SKM-1 (cell line): ENCODE measurements around the gene CAB39.

Source experiments
- DNase-seq: peaks from one replicate; lab custom pipeline; 2025; ENCODE audit not compliant: unreplicated experiment; lab: John Stamatoyannopoulos, UW

Gene CAB39

GRCh38 chr2:230712443-230713330 is at the start of gene CAB39:
Gene CAB39 (plus strand): TSS chr2:230712842. CDS start chr2:230760002, 47,160 bp downstream.
- peak; percentile 99 for DNase-seq

GRCh38 chr2:230664128-230664527 is 48.5 kb upstream of the CAB39 start:
- DNase-seq, result no peak

DNA sequence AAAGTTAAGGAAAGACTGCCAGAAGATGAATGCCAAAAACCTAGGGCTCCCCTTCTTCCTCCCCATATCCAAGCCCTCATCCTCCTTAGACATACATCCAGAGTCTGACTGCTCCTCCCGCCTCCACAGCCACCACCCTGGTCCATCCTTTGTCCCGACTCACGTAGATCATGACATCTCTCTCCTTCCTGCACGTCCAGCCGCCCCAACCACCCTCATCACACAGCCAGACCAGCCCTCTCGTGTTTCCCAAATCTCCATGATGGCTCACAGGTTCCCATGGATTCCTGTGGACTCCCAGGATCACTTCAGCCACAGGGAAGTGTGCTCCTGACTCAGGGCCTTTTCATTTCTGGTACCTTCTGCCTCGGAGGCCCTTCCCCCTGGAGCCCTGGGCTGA is 47.8 kb upstream of the CAB39 start:
- no peak for DNase-seq

- no peak for DNase-seq
Measured at GRCh38 chr2:230665263-230665691, 47.4 kb upstream of the CAB39 start.

- no peak for DNase-seq
Measured at GRCh38 chr2:230666446-230666845, 46.2 kb upstream of the CAB39 start.

GRCh38 chr2:230666885-230667712 is 45.5 kb upstream of the CAB39 start:
- DNase-seq, result peak; percentile 82

DNA sequence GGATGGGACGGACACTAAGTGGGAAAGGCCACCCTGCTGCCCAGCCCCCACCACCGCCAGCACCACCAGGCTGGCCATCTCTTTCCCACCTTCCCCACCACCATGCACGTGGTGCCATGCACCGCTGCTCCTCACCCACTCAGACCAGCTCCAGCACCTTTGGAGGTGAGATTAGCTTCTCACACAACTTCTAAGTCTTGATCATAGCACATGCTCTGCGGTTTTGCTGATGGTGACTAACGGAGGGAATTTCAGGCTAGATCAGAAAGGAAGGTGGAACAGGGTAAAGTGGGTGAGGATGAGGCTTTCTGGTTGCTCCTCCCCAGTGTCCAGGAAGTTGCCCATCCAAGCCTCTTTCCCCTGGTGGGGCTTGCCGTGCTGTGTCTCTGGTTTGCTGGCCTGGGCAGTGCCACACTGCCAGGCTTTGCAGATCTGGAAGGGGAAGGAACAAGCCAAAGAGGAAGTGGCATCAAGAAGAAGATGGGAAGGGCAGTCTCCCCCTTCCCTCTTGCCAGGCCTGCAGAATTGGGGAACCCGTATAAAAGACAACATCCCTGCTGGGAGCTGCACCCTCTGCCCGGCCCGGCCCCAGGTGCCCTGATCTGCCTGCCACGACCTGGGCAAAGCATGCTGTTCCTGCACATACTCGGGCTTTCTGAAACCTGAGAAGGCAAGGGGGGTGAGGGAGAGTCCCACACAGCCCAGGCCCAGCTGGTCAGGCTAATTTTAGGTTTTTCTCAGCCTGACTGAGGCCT is 44.3 kb upstream of the CAB39 start:
- DNase-seq, result peak; percentile 36

DNA sequence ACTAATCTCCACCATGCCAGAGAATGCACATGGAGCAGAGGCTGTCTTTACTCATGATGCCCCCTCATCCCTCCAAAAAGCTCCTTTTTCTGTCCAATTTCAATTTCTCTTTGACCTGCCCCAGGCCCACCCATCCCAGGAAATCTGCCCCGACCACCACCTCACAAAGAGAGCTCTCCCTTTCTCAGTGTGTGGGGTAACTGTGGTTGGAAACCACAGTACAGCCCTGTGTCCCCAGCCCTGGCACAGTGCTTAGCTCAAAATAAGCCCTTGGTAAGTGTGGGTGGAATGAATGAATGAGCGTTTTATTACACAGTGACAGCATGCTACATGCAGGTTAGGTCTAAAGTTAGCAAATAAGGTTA is 43.7 kb upstream of the CAB39 start:
- no peak for DNase-seq

- no peak for DNase-seq
Measured at GRCh38 chr2:230669386-230669950, 43.2 kb upstream of the CAB39 start.

DNA sequence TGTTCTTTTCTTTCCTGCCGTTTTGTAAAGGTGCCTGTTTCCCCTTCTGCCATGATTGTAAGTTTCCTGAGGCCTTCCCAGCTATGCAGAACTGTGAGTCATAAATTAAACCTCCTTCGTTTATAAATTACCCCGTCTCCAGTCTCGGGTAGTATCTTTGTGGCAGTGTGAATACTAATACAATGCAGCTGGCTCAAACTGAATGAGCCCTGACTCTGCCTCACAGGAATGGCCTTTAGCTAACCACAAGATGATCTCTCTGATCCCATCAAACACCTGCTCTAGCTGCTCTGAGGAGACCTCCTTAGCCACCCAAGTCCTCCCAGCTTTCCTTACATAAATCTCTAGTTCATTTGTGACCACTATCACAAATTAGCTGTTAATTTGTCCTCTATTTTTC is 41.5 kb upstream of the CAB39 start:
- no peak for DNase-seq

GRCh38 chr2:230672836-230673235 is 39.8 kb upstream of the CAB39 start:
- no peak for DNase-seq

DNA sequence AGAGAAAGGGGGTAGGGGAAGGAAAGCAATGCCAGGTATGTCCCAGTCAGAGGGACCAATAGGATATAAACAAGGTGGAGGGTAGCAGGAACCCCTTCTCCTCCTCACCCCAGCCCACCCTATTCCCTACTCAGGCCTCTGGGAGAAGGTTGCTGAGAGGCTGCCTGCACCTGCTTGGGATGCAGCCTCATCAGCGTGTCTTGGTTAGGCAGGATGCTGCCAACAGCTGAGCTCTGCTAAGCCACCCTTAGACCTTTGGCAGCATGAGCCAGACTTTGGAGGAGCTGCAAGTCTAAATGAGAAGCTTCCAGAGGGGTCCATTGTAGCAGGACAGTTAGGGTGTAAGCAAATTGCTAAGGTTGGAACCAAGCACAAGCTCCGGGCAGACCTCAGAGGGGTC is 38.2 kb upstream of the CAB39 start:
- DNase-seq, result no peak

GRCh38 chr2:230674966-230675672 is 37.5 kb upstream of the CAB39 start:
- no peak for DNase-seq

DNA sequence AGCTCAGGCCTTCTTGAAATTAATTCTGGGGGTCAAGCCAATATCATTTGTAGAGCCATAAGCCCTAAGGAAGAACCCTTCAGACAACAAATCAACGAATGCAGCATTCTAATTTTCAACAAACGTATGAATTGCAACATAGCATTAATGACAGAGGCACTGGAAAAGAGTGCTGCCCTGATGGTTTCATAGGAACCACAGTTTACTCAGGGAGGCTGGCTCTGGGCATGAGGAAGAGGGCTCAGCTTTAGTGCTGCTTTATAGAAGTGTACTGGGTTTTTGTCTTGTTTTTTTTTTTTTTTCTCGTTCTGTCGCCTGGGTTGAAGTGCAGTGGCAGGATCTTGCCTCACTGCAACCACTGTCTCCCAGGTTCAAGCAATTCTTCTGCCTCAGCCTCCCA is 36.1 kb upstream of the CAB39 start:
- DNase-seq, result no peak

DNA sequence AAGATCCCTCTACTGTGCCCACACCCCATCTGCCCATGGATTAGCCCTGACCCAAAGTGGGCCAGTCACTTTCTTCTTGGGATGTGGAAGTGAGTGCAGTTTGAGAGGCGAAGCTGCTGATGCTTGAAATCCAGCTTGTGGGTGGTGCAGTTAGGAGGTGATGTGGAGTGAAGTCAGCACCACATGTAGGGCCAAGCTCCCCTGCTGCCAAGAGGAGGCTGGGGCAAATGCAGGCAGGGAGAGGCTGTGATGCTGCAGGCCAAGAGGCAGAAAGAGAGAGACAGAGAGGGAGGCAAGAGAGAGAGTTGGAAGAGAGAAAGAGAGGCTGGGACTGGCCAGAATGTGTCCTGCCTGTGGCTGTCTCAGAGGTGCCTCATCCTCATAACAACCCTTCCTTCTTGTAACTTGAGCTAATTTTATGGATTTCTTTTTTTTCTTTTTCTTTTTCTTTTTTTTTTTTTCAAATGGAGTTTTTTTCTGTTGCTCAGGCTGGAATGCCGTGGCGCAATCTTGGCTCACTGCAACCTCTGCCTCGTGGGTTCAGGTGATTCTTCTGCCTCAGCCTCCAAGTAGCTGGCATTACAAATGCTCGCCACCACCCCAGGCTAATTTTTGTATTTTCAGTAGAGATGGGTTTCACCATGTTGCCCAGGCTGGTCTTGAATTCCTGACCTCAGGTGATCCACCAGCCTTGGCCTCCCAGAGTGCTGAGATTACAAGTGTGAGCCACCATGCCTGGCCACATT is 35.3 kb upstream of the CAB39 start:
- DNase-seq, result no peak

DNA sequence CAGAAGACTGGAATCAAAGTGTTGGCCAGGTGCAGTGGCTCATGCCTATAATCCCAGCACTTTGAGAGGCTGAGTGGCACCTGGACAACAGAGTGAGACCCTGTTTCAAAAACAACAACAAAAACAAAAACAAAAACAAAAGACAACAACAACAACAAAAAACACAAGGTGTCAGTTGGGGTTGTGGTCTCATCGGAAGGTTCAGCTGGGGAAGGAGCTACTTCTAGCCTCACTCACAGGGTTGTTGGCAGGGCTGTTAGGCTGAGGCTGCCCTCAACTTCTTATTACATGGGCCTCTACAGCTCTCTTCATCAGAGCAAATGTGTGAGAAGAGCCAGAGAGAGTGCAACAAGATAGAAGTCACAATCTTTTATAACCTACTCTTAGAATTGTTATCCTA is 34.6 kb upstream of the CAB39 start:
- DNase-seq, result no peak

GRCh38 chr2:230678451-230678850 is 34.2 kb upstream of the CAB39 start:
- DNase-seq, result peak; percentile 33

GRCh38 chr2:230680463-230681170 is 32.0 kb upstream of the CAB39 start:
- DNase-seq, result no peak

DNA sequence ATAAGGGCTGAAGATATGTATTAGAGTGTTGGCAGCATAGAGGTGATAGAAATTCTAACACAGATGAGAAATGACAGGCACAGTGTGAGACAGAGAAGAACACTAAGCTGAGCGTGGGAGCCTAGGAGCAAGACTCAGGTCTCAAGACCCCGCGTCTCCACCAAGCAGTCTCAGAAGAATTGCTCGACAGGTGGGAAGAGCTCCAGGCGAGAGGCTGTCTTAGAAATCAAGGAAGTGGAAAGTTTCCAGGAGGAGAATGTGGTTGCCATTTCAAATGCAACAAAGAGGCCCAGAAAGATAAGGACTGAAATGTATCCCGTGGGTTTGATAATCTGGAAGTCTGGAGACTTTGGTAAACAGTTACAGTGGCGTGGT is 31.5 kb upstream of the CAB39 start:
- DNase-seq, result no peak
